Fibroblast of lung (primary cell): ENCODE data around the gene IGFN1. TPM values are rescaled to one million over a fixed set of nuclear protein-coding genes. Genes with fewer than 3 reads are reported as not detected.

Experiments
- DNase-seq, 2 donors: peaks; one replicate each; pipeline versions ENCODE4 v3.0.0 to v3.0.0-alpha.2; 2010; ENCODE audit warnings: low read depth in 2 of 2
- H2AFZ ChIP-seq: 2 replicates; pipeline ENCODE4 v1.5.1; 2012; ENCODE audit warnings: low read length, control low read depth, inconsistent platforms
- H3K27ac ChIP-seq: 2 replicates; pipeline ENCODE4 v1.5.1; 2011; ENCODE audit warnings: low read length, control low read depth; ENCODE audit not compliant: insufficient read depth
- H3K27me3 ChIP-seq: 2 replicates; pipeline ENCODE4 v1.5.1; 2011; ENCODE audit warnings: mild to moderate bottlenecking, low read length; ENCODE audit not compliant: control insufficient read depth, insufficient read depth
- H3K36me3 ChIP-seq: 2 replicates; pipeline ENCODE4 v1.5.1; 2011; ENCODE audit warnings: low read length; ENCODE audit not compliant: control insufficient read depth, insufficient read depth
- H3K4me1 ChIP-seq: 2 replicates; pipeline ENCODE4 v1.5.1; 2011; ENCODE audit warnings: low read length; ENCODE audit not compliant: control insufficient read depth, insufficient read depth; ENCODE audit errors: extremely low read depth
- H3K4me2 ChIP-seq: 2 replicates; pipeline ENCODE4 v1.5.1; 2011; ENCODE audit warnings: low read length, control low read depth; ENCODE audit not compliant: insufficient read depth; ENCODE audit errors: extremely low read depth
- H3K4me3 ChIP-seq, 4 experiments: fragments of 200-600 bp in 1 of 4; sonication (generic) in 1 of 4; replicated peaks in 1 of 4; 2 replicates each; pipeline ENCODE4 v1.5.1; 2011 to 2016; ENCODE audit warnings: low read length in 4 of 4, low read depth in 3 of 4, mild to moderate bottlenecking in 3 of 4, control low read depth in 2 of 4, inconsistent platforms in 1 of 4, mixed read lengths in 1 of 4; ENCODE audit not compliant: insufficient read depth in 1 of 4; ENCODE audit errors: control extremely low read depth in 1 of 4
- H3K79me2 ChIP-seq: 2 replicates; pipeline ENCODE4 v1.5.1; 2012; ENCODE audit warnings: mild to moderate bottlenecking, low read length, inconsistent platforms; ENCODE audit not compliant: control insufficient read depth, insufficient read depth
- H3K9ac ChIP-seq: 2 replicates; pipeline ENCODE4 v1.5.1; 2011; ENCODE audit warnings: mild to moderate bottlenecking, low read length, control low read depth; ENCODE audit not compliant: insufficient read depth
- H3K9me3 ChIP-seq: 2 replicates; pipeline ENCODE4 v1.5.1; 2012; ENCODE audit warnings: low read depth, low read length; ENCODE audit not compliant: control insufficient read depth, insufficient read depth
- H4K20me1 ChIP-seq: 2 replicates; pipeline ENCODE4 v1.5.1; 2011; ENCODE audit warnings: low read length; ENCODE audit not compliant: control insufficient read depth, insufficient read depth; ENCODE audit errors: extremely low read depth
- CTCF ChIP-seq, 2 donors: IDR thresholded peaks in 1 of 2; conservative IDR thresholded peaks in 1 of 2; 1 replicate in 1 of 2; 2 replicates in 1 of 2; pipeline ENCODE4 v1.5.1; 2011 to 2012; ENCODE audit warnings: low read length in 2 of 2, control low read depth in 1 of 2, inconsistent platforms in 1 of 2, low read depth in 1 of 2, mild to moderate bottlenecking in 1 of 2
- EZH2 ChIP-seq: IDR thresholded peaks from 2 replicates; pipeline ENCODE4 v1.5.1; 2012; ENCODE audit warnings: low read length, control low read depth, mild to moderate bottlenecking; ENCODE audit errors: missing control alignments
- polyA plus RNA-seq, 2 donors: library from polyadenylated mRNA; depleted of rRNA in 1 of 2; stranded (reverse) in 1 of 2; unstranded in 1 of 2; fragments of >200 nt; gene quantifications; 2 replicates each; pipeline ENCODE4 v1.2.1, GENCODE V29; 2011 to 2012; ENCODE audit warnings: missing spikeins in 1 of 2
- total RNA-seq: library from RNA; depleted of rRNA; stranded (reverse); fragments of >200 nt; gene quantifications from 2 replicates; pipeline ENCODE4 v1.2.1, GENCODE V29; 2014

IGFN1 gene
- total and polyA plus RNA-seq, 2 donors (not counting 1 experiment from before 2014, with no cell fraction given), result 0.17 TPM; not detected in 1

- no peaks in the 10 kb centered on the region for H3K79me2 ChIP-seq
- no peak for DNase-seq
- H3K4me1 ChIP-seq, result no peaks in the 10 kb centered on the region
- H3K4me3 ChIP-seq, result no peak overlapping the region
- no peaks in the 10 kb centered on the region for H3K36me3 ChIP-seq
- no peaks in the 10 kb centered on the region for H4K20me1 ChIP-seq
- H3K9ac ChIP-seq, result no peak overlapping the region
- H3K4me2 ChIP-seq, result no peak overlapping the region
- no peak overlapping the region for H2AFZ ChIP-seq
- TF ChIP-seq CTCF (conservative IDR thresholded peaks at IDR 0.05 in 1 of 2, IDR thresholded peaks at IDR 0.05 in 1 of 2; ENCODE audit: low read depth in 1 of 2, low read length in 2 of 2) (no peak), EZH2 (no peak)
- peaks cover 15% of the 10 kb centered on the region for H3K27me3 ChIP-seq
- H3K9me3 ChIP-seq, result no peaks in the 10 kb centered on the region
- no peak overlapping the region for H3K27ac ChIP-seq
These were observed 49.5 kb downstream of the IGFN1 start for GRCh38 chr1:201240171-201240570.

- H3K27me3 ChIP-seq, result peaks cover 20% of the 10 kb centered on the region
- no peaks in the 10 kb centered on the region for H3K36me3 ChIP-seq
- no peak for DNase-seq
- H3K4me2 ChIP-seq, result no peak overlapping the region
- no peak overlapping the region for H3K9ac ChIP-seq
- H2AFZ ChIP-seq, result no peak overlapping the region
- H4K20me1 ChIP-seq, result no peaks in the 10 kb centered on the region
- H3K9me3 ChIP-seq, result no peaks in the 10 kb centered on the region
- TF ChIP-seq EZH2 (no peak), CTCF (conservative IDR thresholded peaks at IDR 0.05 in 1 of 2, IDR thresholded peaks at IDR 0.05 in 1 of 2; ENCODE audit: low read depth in 1 of 2, low read length in 2 of 2) (no peak)
- no peak overlapping the region for H3K27ac ChIP-seq
- H3K79me2 ChIP-seq, result no peaks in the 10 kb centered on the region
- no peaks in the 10 kb centered on the region for H3K4me1 ChIP-seq
- H3K4me3 ChIP-seq, result no peak overlapping the region
These were observed 51.1 kb downstream of the IGFN1 start for GRCh38 chr1:201241736-201242135.

GRCh38 chr1:201245082-201245481 is 54.5 kb downstream of the IGFN1 start:
- no peak overlapping the region for H3K27ac ChIP-seq
- TF ChIP-seq CTCF (conservative IDR thresholded peaks at IDR 0.05 in 1 of 2, IDR thresholded peaks at IDR 0.05 in 1 of 2; ENCODE audit: low read depth in 1 of 2, low read length in 2 of 2), result no peak
- TF ChIP-seq EZH2, result no peak
- H3K79me2 ChIP-seq, result no peaks in the 10 kb centered on the region
- DNase-seq, result no peak
- H3K27me3 ChIP-seq, result peaks cover 20% of the 10 kb centered on the region
- H3K9ac ChIP-seq, result no peak overlapping the region
- no peak overlapping the region for H2AFZ ChIP-seq
- H3K4me3 ChIP-seq, result no peak overlapping the region
- H3K4me1 ChIP-seq, result no peaks in the 10 kb centered on the region
- no peaks in the 10 kb centered on the region for H3K36me3 ChIP-seq
- no peaks in the 10 kb centered on the region for H4K20me1 ChIP-seq
- H3K4me2 ChIP-seq, result no peak overlapping the region
- no peaks in the 10 kb centered on the region for H3K9me3 ChIP-seq
